C4-2B (cell line): ENCODE measurements around the gene IFNA17.
A peak's percentile ranks its signal among the peaks of the same experiment; 100 is the strongest.
"Not testable (repeated sequence)": the region's sequence is repeated elsewhere in the genome, so short reads cannot be mapped to it uniquely, and the experiment has no call there.

ENCODE experiments used
- H3K27ac ChIP-seq: fragments of 450-650 bp; 2 replicates; pipeline ENCODE4 v1.5.1; 2017
- CTCF ChIP-seq: fragments of 450-650 bp; conservative IDR thresholded peaks from 2 replicates; pipeline ENCODE4 v1.5.1; 2017; ENCODE audit warnings: mild to moderate bottlenecking
- ZFX ChIP-seq: fragments of 450-650 bp; IDR thresholded peaks from 2 replicates; pipeline ENCODE4 v1.6.1; 2017

The IFNA17 gene

GRCh38 chr9:21233258-21233657 is 5.2 kb upstream of the IFNA17 start:
- TF ChIP-seq CTCF (no peak), ZFX (no peak)

GRCh38 chr9:21217211-21217610 is 10.8 kb downstream of the IFNA17 start, which contains the start of gene IFNA16:
Gene IFNA16 (minus strand): TSS chr9:21217311. CDS start chr9:21217305, 6 bp downstream.
- not testable (repeated sequence) for H3K27ac ChIP-seq

More at GRCh38 chr9:21233258-21233657, 5.2 kb upstream of the IFNA17 start:
- no peak overlapping the region for H3K27ac ChIP-seq

GRCh38 chr9:21213411-21214326 is 14.4 kb downstream of the IFNA17 start:
- TF ChIP-seq CTCF, result peak; percentile 39; the same call in 1 of the 2 replicates
- H3K27ac ChIP-seq, result not testable (repeated sequence)

GRCh38 chr9:21212160-21212559 is 15.9 kb downstream of the IFNA17 start:
- not testable (repeated sequence) for H3K27ac ChIP-seq

GRCh38 chr9:21210782-21211181 is 17.2 kb downstream of the IFNA17 start:
- not testable (repeated sequence) for H3K27ac ChIP-seq

- no peak overlapping the region for H3K27ac ChIP-seq
- TF ChIP-seq CTCF (no peak), ZFX (no peak)
These were observed 17.7 kb downstream of the IFNA17 start for GRCh38 chr9:21210311-21210710.

GRCh38 chr9:21207043-21207442 is 21.0 kb downstream of the IFNA17 start, which contains the start of gene IFNA10:
Gene IFNA10 (minus strand): TSS chr9:21207143. CDS start chr9:21207097, 46 bp downstream.
- H3K27ac ChIP-seq, result not testable (repeated sequence)

GRCh38 chr9:21205204-21205603 is 22.8 kb downstream of the IFNA17 start:
- TF ChIP-seq ZFX (no peak), CTCF (no peak)
- H3K27ac ChIP-seq, result no peak overlapping the region

- not testable (repeated sequence) for H3K27ac ChIP-seq
These were observed 25.9 kb downstream of the IFNA17 start, which contains the start of gene IFNA7 for GRCh38 chr9:21202105-21202504. Gene IFNA7 (minus strand): TSS chr9:21202205. CDS start chr9:21202165, 40 bp downstream.
